Fibroblast of gingiva (primary cell): ENCODE measurements around the gene SSBP3.
A peak's percentile ranks its signal among the peaks of the same experiment; 100 is the strongest.
"Not testable (repeated sequence)": the region's sequence is repeated elsewhere in the genome, so short reads cannot be mapped to it uniquely, and the experiment has no call there.

ENCODE experiments used
- DNase-seq: peaks from one replicate; pipeline ENCODE4 v3.0.0-alpha.2; 2011; ENCODE audit warnings: low read depth

SSBP3 gene

DNA sequence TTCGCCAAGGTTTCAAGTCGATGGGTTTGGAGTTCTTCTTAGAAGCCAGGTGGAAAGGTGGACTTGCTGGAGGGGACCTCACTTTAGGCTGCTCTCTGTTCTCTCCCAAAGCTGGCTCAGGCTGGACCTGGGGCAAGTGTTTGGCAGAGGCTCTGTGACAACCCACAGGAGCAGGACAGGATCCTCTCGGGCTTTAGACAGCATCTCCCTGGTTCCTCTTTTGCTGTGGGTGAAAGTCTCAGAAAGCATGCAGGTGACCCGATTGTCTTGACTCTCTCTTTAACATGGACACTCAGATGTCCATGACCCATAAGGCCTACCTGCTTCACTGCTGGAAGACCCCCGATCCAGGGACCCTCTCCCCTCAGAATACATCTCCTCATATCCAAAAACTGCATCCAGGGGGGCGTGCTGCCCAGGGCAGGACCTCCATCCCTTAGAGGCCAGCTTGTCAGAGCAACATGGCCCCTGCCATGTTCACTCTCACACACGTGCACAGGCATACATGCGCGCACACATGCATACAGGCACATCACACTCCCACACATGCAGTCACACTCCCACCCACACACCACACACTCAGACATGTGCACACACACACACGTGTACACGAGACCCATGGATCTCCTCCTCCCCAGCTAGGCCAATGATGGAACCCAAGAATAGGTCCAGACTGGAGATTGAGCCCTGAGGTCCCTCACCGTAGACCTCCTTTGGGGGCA lies 184.9 kb downstream of the SSBP3 start:
- no peak for DNase-seq

- DNase-seq, result peak; percentile 75
These were observed 186.0 kb downstream of the SSBP3 start for GRCh38 chr1:54220004-54220811.

GRCh38 chr1:54219688-54220003 lies 186.5 kb downstream of the SSBP3 start:
- DNase-seq, result no peak

DNA sequence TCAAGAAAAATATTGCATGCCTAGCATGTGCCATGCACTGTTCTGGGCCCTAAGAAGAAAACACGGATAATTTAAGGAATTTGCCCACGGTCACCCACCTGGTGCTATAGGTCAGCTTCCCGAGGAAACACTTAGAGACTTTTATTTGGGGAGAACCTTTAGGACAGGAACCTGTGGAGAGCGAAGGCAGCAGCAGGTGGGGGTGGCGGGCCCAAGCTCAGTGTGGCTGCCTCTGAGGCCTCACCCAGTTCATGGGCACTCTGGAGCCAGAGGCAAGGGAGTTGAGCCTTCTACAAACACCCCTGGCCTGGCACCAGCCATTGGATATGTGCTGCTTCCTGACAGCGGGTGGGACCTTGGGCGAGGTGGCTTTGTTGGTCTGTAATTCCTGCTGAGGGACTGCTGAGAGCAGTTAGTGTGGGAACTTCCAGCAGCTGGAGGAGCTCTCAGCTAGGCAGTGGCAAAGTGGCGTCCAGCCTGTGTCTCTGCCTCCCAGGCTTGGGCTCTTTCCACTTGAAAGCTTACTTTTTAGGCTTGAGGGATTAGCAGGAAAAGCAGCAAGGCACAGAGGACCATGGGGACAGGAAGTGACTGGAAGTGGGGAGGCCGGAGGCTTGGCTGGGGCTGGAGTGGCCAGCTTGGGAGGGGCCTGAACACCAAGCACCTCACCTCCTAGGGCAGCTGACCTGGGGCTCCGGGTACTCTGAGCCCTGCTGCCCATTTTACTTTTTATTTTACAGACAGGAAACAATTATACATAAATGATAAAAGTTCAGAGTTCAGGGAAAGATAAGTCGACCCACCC lies 187.1 kb downstream of the SSBP3 start:
- DNase-seq, result no peak

- no peak for DNase-seq
These were observed 190.7 kb downstream of the SSBP3 start for GRCh38 chr1:54215523-54215922.

GRCh38 chr1:54212872-54213271 lies 193.3 kb downstream of the SSBP3 start:
- no peak for DNase-seq

DNA sequence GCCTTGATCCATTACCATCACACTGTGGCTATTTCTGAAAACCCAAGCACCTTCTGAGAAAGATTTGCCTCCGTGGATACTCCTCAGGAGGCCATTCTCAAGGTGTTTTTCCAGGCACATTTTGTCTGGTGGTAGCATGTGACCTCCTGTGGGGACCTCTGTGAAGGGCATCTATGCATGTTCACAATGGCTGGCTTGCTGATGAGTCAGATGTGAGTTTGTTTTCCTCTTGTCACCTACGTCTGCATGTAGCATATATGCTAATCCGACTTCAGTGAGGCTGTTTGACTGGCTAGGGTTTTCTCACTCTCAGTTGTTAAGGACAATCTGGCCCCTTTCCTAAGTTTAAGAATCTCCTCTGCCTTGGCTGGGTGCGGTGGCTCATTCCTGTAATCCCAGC lies 198.3 kb downstream of the SSBP3 start:
- DNase-seq, result not testable (repeated sequence)

DNA sequence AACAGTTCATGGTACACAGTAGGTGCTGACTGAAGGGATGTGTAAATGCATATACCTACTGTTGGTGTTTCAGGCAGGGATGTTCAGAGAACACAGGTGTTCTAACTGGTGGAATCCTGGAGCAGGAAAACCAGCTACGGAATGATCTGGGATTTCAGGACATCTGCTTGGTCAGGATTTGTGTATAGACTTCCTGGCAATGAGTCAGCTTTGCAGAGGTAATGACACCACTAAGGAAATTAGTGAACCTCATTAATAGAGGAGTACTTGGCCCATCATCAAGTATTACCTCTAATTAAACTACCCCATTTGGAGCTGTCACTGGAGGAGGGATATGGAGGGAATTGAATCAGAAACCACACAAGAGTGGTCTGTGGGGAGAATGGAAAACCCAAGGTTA lies 198.9 kb downstream of the SSBP3 start:
- DNase-seq, result no peak

DNA sequence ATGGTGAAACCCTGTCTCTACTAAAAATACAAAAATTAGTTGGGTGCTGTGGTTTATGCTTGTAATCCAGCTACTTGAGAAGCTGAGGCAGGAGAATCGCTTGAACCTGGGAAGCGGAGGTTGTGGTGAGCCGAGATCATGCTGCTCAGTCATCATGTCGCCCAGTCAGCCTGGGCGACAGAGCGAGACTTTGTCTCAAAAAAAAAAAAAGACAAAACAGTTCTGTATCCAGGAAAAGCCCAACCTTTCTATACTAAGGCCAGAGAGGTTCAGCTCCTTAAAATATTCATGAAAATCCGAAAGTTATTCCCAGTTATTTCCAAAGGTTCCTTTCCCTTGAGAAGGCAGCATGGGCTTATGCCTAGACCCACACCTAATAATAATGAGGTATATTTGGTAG lies 202.0 kb downstream of the SSBP3 start:
- DNase-seq, result no peak

- no peak for DNase-seq
These were observed 205.6 kb downstream of the SSBP3 start for GRCh38 chr1:54200519-54200997.

DNA sequence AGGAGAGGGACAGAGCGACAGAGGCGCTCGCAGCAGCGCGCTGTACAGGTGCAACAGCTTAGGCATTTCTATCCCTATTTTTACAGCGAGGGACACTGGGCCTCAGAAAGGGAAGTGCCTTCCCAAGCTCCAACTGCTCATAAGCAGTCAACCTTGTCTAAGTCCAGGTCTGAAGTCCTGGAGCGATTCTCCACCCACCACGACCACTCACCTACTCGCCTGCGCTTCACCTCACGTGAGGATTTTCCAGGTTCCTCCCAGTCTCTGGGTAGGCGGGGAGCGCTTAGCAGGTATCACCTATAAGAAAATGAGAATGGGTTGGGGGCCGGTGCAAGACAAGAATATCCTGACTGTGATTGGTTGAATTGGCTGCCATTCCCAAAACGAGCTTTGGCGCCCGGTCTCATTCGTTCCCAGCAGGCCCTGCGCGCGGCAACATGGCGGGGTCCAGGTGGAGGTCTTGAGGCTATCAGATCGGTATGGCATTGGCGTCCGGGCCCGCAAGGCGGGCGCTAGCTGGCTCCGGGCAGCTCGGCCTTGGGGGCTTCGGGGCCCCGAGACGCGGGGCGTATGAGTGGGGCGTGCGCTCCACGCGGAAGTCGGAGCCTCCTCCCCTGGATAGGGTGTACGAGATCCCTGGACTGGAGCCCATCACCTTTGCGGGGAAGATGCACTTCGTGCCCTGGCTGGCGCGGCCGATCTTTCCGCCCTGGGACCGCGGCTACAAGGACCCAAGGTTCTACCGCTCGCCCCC lies 206.3 kb downstream of the SSBP3 start, which contains the start of the genes CYB5RL and MRPL37:
Gene CYB5RL (minus strand): TSS at position 266 of the 754 bp plus-strand sequence. CDS start 4,414 bp downstream, outside the sequence.
Gene MRPL37 (plus strand): TSS at position 403 of the 754 bp plus-strand sequence. CDS start 77 bp downstream, at position 480.
- peak; percentile 96 for DNase-seq

- peak; percentile 43 for DNase-seq
These were observed 206.9 kb downstream of the SSBP3 start for GRCh38 chr1:54199151-54199764.

- DNase-seq, result no peak
These were observed 212.7 kb downstream of the SSBP3 start for GRCh38 chr1:54193453-54193852.

- no peak for DNase-seq
These were observed 214.7 kb downstream of the SSBP3 start for GRCh38 chr1:54191525-54191924.

- DNase-seq, result no peak
These were observed 215.7 kb downstream of the SSBP3 start for GRCh38 chr1:54190526-54190925.

GRCh38 chr1:54188291-54188690 lies 217.9 kb downstream of the SSBP3 start:
- DNase-seq, result no peak

DNA sequence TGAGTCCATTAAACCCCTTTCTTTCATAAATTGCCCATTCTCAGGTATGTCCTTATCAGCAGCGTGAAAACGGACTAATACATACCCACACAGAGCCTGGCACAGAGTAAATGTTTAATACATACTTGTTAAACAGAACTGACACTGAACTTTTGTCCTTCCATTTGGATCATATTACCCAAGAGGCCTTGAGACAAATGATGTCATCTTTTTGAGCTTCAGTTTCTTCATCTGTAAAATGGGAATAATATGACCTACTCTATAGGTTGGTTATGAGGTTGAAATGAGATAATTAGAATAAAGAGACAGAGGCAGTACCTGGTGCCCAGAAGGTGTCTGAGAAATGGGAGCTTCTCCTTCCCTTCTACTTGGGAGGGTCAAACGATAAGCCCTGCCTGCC lies 220.1 kb downstream of the SSBP3 start:
- DNase-seq, result no peak

DNA sequence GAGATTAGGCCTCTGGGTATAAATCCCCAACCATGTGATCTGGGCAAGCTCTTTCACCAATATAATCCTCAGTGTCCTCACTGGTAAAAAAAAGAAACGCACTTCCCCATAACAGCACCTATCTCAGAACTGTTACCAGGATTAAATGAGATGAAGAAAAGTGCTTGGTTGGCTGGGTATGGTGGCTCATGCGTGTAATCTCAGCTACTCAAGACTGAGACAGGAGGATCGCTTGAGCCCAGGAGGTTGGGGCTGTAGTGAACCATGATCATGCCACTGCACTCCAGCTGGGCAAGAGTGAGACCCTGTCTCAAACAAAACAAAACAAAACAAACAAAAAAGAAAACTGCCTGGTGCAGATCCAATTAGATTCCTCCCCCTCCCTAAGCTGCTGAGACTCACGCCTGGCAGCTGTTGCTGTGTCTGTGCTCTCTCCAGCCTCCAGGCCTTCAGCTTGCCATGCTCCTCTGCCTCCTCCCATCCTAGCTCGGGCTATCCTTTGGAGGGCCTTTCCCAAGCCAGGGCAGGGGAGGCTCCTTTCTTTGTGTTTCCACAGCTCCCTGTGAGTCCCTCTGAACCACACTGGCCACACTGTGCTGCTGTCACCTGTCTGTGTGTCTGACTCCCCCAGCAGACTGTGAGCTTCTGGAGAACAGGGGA lies 225.4 kb downstream of the SSBP3 start:
- DNase-seq, result no peak

DNA sequence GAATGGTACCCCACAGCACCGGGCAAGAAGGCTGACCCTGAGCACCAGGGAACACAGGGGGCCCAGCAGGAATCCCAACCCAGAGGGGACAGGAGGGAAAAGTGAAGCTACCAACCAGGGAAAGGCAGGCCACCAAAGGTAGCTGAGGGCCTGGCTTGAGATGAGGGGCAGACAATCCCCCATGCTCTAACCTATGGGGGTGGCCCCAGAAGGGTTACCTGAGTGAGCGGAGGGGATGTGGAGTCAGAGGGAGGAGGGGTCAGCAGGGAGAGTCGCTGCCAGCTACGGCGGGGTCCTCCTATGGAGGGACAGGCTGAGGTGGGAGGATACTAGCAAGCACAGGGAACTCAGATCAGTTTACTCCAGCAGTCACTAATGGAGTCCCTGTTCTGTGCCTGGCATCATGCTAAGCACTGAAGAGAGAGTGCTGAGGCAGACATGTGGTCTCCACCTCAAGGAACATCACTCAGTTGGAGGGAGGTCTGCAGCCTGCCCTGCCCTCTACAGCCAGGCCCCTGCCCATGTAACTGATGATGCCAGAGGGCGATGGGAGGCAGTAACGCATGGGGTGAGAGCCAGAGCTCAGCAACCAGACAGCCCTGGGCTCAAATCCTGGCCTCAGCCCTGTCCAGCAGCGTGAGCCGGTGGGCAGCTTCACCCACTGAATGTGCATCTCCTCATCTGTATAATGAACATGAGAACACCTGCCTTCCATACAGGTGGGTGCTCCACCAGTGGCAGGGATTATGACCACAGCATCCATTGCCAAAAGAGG lies 227.7 kb downstream of the SSBP3 start:
- no peak for DNase-seq

DNA sequence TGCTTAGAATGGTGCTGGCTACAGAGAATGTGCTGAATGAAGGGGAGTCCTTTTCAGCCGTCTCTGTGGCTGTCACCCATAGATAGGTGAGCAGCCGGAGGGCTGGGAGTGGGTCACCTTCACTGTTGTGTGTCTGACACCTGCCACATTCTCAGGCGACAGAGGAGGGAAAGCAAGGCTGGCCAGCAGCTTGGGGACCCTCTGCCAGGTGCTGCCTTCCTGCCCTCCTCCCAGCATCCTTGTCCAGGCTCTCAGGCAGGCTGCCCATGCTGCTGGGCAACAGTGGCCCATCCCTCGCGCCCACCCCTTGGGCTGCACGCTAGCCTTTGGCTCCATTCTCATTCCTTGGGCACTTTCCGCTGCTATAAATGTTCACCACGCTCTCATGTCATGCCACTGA lies 228.5 kb downstream of the SSBP3 start:
- DNase-seq, result no peak
